Neural crest cell (in vitro differentiated cells): Measurements from ENCODE around the gene CCDC60. TPM values are rescaled to one million over a fixed set of nuclear protein-coding genes. Genes with fewer than 3 reads are reported as not detected.

Source experiments
- DNase-seq: peaks from one replicate; pipeline ENCODE4 v3.0.0; 2021; ENCODE audit warnings: low read depth, mixed read lengths, low spot score
- H3K27ac Mint-ChIP-seq: one replicate; pipeline ENCODE4 v1.8.0; 2021; ENCODE audit warnings: mild to moderate bottlenecking, mixed read lengths; ENCODE audit not compliant: unreplicated experiment
- H3K27me3 Mint-ChIP-seq: 2 replicates; pipeline ENCODE4 v1.8.0; 2021; ENCODE audit warnings: low read depth, mild to moderate bottlenecking, mixed read lengths
- H3K36me3 Mint-ChIP-seq: 2 replicates; pipeline ENCODE4 v1.8.0; 2021; ENCODE audit warnings: low read depth, mild to moderate bottlenecking, mixed read lengths
- H3K4me1 Mint-ChIP-seq: 2 replicates; pipeline ENCODE4 v1.8.0; 2021; ENCODE audit warnings: mixed read lengths
- H3K4me3 Mint-ChIP-seq: one replicate; pipeline ENCODE4 v1.8.0; 2021; ENCODE audit warnings: mild to moderate bottlenecking, mixed read lengths
- H3K9me3 Mint-ChIP-seq: 2 replicates; pipeline ENCODE4 v1.8.0; 2021; ENCODE audit warnings: mixed read lengths
- CTCF ChIP-seq: fragments of 200-600 bp; sonication (generic); conservative IDR thresholded peaks from 2 replicates; pipeline ENCODE4 v1.5.0; 2021; ENCODE audit warnings: antibody characterized with exemption, mild to moderate bottlenecking
- total RNA-seq: library from RNA; stranded (reverse); gene quantifications from 2 replicates; pipeline ENCODE4 v1.2.1, GENCODE V29; 2021

CCDC60 gene
- total RNA-seq, 1 donor from 2014 or later = 0.75 TPM

DNA sequence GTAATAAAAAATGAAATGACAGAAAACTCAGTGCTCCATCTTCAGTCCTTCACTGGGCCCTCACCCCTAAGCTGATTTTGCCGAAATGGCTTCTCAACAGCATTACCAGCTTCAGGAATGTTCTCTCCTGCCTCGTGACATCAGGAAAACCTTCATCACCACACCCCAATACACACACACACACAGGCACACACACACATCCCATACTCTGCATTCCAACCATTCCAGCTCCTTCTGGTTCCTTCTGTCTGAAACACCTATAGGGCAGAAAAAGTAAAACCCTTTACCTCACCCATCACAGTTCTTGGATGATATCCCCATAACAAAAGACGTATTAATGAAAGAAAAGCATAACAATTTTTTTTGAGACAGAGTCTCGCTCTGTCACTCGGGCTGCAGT lies 75.9 kb downstream of the CCDC60 start:
- no peaks in the 10 kb centered on the region for H3K36me3 Mint-ChIP-seq
- no peak for DNase-seq
- peaks cover 5% of the 10 kb centered on the region for H3K4me1 Mint-ChIP-seq
- H3K9me3 Mint-ChIP-seq = no peaks in the 10 kb centered on the region
- H3K4me3 Mint-ChIP-seq = no peak overlapping the region
- peaks cover 13% of the 10 kb centered on the region for H3K27me3 Mint-ChIP-seq
- H3K27ac Mint-ChIP-seq = no peak overlapping the region
- no peak for TF ChIP-seq CTCF

GRCh38 chr12:119412306-119412705 lies 77.8 kb downstream of the CCDC60 start:
- Mint-ChIP-seq H3K36me3 (no peaks in the 10 kb centered on the region), H3K9me3 (no peaks in the 10 kb centered on the region), H3K4me1 (peaks cover 5% of the 10 kb centered on the region), H3K27ac (no peak overlapping the region), H3K27me3 (peaks cover 14% of the 10 kb centered on the region), H3K4me3 (no peak overlapping the region)
- DNase-seq = no peak
- no peak for TF ChIP-seq CTCF

DNA sequence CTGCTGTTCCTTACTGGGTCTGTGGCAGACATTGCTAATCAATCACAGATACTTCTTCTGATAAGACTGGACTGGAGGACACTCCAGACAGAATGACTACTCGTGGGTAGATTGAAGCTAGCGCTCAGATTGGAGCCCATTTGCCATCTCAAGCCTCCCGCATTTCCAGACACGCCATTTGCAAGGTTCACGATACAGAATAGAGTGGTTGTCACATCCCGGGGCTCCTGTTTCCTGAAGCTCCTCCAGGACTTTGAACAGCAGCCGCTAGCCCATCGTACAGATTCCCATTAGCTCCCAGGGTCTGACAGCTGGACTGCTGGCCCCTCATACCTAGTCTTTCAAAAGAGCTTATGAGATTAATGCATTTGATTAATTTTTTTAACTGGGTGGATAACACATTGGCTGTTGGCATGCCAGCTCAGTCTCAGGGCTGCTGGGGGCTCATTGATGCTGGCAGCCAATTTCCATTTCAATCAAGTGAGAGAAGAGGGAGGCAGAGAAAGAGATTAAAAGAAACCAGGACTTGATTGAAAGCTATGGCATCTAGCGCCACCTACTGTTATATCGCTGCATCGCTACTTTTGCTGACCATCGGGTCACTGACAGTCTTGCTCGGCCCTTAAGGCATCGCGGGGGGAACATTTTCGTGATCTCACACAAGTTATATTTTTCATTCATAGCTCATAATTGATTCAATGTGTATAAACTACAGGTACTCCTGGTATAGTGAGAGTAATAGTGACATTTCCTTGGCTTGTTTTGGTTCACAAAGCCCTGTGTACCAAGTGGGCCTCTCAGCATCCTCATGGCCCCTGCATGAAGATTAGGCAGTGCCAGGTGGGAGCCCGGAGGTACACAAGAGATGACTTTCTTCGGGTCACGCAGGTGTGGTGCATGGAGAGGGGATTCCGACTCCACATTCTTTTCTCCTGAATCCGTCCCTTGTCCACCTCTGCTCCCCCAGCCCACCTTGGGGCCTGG lies 78.6 kb downstream of the CCDC60 start:
- Mint-ChIP-seq H3K4me3 (peak overlapping the region; percentile 24), H3K9me3 (no peaks in the 10 kb centered on the region), H3K27me3 (peaks cover 14% of the 10 kb centered on the region), H3K36me3 (no peaks in the 10 kb centered on the region), H3K4me1 (peaks cover 5% of the 10 kb centered on the region), H3K27ac (no peak overlapping the region)
- peak; percentile 83 for DNase-seq
- peak; percentile 96 for TF ChIP-seq CTCF

DNA sequence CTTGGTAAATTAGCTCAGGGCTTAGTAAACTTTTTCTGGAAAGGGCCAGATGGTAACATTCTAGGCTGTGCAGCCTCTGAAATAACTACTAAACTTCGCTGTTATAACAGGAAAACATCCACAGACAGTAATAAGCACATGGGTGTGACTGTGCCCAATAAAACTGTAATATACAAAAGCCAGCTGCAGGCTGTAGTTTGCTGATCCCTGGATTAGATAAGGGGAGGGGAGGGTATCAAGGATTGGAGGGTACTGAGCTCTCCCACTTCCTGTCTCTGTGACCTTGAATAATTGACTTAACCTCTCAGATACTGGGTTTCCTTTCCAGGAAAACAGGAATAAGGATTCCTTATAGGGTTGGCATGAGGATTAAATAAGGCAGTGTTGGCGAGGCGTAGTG lies 81.2 kb downstream of the CCDC60 start:
- Mint-ChIP-seq H3K27me3 (peaks cover 21% of the 10 kb centered on the region), H3K4me3 (no peak overlapping the region), H3K9me3 (no peaks in the 10 kb centered on the region), H3K36me3 (no peaks in the 10 kb centered on the region), H3K27ac (no peak overlapping the region), H3K4me1 (peaks cover 5% of the 10 kb centered on the region)
- no peak for DNase-seq
- TF ChIP-seq CTCF = no peak

GRCh38 chr12:119417440-119417839 lies 82.9 kb downstream of the CCDC60 start:
- TF ChIP-seq CTCF = no peak
- no peaks in the 10 kb centered on the region for H3K9me3 Mint-ChIP-seq
- H3K36me3 Mint-ChIP-seq = no peaks in the 10 kb centered on the region
- DNase-seq = no peak
- H3K4me1 Mint-ChIP-seq = peaks cover 5% of the 10 kb centered on the region
- peaks cover 20% of the 10 kb centered on the region for H3K27me3 Mint-ChIP-seq
- H3K4me3 Mint-ChIP-seq = no peak overlapping the region
- no peak overlapping the region for H3K27ac Mint-ChIP-seq
